ENCODE data around the gene HMX1.

The HMX1 gene

DNA sequence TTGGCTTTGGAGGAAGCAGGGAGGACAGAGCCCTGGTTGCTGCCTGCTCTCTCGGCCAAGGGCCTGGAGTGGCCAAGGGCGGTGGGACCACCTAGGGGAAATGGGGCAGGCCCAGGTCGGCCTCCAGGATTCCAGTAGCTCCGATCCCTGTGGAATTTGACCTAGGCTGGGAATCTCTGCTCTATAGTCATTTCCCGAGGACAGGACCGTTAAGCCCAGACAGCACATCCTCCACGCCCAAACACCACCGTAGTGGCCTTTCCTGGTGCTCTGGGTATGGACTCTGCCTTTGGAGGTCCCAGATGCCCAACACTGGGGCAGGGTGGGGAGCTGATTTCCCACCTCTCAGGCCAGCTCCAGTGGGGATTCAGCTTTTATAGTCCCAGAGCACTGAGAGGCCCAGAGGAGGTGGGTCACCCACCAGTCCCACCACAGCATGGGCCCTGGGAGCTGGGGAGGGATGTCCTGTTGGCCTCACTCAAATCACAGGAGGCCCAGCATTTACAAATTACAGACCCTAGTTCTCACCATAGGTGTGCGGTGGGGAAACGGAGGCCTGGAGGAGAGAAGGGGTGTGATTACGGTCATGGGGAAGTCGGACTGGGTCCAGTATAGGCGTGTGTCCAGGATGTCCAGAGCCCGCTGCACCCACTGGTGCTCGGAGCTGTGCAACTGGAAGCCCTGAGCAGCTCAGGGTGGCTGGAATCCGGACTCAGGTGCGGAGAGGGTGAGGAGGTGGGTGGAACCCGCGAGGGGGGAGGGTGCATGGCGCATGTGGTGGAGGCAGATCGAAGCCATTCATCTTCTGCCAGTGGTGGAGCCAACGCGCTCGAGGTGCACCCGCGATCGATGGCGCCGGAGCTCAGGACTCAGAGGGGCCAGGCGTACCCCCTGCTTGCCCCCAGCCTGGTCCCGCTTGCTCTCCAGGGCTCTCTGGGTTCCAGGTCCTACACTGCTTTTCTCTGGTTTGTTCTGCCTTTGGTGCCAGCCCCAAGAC is 7.7 kb downstream of the HMX1 start:
- no peak for TF ChIP-seq GATA2 (IDR thresholded peaks at IDR 0.05; ENCODE audit: low read depth, low read length)
- no peak for TF ChIP-seq GATA3 (IDR thresholded peaks at IDR 0.05; ENCODE audit: low read depth, low read length)

DNA sequence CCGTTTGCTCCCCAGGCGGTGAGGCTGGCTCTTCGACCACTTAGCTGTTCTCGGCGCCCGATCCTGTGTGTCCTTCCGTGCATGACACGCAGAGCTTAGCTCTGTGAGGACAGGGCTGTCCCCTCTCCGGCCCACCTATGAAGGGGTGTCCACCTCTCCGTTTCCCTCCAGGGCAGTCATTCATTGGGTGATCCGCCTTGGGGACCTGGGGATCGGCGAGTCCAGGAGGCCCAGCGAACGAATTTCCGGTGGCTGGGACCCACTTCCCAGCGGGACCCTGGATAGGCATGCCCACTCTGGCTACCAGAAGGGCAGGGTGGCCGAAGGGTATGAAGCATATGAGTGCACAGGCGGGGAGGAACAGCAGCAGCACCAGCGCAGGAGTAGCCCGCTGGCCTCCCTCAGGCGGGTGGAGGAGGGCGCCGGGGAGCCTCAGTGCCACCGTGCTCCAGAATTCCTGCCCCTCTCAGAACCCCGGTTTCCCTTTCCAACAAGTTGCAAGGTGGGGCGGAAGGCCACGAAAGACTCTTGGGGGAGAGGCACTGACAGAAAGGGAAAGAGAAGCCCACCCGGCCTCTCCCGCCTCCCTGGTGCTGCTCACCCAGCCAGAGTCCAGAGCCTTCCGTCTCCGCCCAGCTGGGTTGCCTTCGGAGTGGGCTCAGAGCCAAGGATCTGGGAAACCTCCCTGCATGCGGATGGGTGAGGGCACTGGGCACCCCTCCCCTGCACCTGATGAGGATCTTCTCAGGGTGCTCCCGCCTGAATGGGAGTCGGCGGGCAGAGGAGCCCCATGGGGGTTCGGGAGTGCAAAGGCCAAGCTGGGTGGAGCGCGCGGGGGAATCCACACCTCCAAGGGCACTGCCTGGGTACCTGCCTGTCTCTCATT is 8.6 kb downstream of the HMX1 start:
- TF ChIP-seq GATA2 (IDR thresholded peaks at IDR 0.05; ENCODE audit: low read depth, low read length) (no peak), GATA3 (IDR thresholded peaks at IDR 0.05; ENCODE audit: low read depth, low read length) (no peak)

DNA sequence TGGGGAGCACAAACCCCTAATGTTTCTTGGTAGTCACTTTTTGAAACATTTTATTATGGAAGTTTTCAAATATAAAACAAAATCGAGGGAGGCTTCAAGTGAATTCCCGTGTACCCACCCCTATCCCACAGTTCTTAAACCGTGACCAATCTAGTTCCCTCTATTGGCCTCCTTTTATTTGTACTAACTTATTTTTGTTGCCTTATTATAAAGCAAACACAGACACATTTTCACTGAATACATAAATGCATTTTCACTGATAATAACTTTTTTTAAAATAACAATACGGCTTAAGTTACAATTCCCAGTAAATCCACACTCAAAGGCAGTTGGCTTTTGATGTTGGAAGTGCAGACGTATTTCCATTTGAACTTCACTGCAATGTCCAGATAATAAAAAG is 9.3 kb downstream of the HMX1 start:
- no peak for TF ChIP-seq GATA3 (IDR thresholded peaks at IDR 0.05; ENCODE audit: low read depth, low read length)
- TF ChIP-seq GATA2 (IDR thresholded peaks at IDR 0.05; ENCODE audit: low read depth, low read length): no peak

DNA sequence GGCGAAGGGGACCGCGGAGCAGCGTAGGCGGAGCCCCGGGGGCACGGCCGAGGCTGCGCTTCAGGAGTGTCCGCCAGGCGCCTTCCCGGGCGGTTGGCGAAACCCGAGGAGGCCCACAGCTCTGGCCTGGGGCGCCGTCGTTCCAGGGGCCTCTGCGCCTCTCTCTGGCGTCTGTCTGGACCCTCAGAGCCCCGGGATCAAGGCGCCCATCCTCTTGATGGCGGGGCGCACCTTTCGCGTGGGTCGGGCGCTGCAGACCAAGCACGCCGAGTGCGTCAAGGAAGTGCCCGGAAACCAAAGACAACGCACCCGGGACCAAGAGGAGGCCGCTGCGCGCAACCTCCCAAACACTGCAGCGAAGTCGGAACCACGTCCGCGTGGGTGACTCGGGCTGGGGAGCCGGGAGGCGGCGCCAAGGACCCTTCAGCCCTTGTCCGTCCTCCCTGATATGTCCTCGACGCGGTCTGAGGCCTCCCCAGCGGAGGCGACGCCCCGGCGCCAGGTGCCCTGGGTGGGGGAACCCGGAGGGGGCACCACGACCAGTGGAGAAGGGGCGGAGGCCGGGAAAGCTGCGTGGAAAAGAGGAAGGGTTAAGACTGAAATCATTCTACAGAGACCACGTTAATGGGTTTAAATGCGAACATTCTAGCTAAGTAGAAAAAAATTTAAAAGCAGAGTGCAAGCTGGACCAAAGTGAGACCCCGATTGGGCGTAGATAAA is 9.9 kb downstream of the HMX1 start:
- no peak for TF ChIP-seq GATA3 (IDR thresholded peaks at IDR 0.05; ENCODE audit: low read depth, low read length)
- TF ChIP-seq GATA2 (IDR thresholded peaks at IDR 0.05; ENCODE audit: low read depth, low read length): no peak

DNA sequence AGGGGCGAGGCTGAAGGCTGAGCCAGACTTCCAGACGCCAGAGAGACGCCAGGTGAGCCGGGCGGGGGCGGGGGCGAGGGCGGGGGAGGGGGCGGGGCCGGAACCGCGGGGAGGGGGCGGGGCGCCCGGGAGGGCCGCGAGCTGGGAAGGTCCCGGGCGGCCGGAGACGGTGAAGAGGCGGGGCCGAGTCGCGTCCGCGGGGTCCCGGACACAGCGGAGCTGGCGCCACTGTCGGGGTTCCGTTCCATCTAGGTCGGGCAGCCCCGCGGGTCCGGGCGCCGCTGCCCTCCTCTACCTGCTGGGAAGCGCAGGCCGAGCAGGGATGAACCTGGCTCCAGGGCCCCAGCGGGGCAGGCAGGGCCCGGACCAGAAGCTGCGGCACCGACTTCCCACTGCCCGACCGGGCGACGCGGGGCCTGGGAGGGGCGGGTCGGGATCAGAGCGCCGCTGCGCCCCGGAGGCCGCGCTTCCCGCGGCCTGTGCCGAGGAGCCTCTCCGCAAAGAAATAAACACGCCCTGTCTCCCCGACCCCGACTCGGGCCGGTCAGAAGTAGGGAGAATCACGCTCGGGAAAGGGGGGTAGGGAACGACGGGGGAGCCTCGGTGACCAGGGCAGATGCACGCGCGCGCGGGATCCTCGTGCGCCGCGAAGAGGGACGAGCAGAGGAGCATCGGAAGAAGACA is 10.6 kb downstream of the HMX1 start:
- TF ChIP-seq GATA3 (IDR thresholded peaks at IDR 0.05; ENCODE audit: low read depth, low read length) (no peak), GATA2 (IDR thresholded peaks at IDR 0.05; ENCODE audit: low read depth, low read length) (no peak)

DNA sequence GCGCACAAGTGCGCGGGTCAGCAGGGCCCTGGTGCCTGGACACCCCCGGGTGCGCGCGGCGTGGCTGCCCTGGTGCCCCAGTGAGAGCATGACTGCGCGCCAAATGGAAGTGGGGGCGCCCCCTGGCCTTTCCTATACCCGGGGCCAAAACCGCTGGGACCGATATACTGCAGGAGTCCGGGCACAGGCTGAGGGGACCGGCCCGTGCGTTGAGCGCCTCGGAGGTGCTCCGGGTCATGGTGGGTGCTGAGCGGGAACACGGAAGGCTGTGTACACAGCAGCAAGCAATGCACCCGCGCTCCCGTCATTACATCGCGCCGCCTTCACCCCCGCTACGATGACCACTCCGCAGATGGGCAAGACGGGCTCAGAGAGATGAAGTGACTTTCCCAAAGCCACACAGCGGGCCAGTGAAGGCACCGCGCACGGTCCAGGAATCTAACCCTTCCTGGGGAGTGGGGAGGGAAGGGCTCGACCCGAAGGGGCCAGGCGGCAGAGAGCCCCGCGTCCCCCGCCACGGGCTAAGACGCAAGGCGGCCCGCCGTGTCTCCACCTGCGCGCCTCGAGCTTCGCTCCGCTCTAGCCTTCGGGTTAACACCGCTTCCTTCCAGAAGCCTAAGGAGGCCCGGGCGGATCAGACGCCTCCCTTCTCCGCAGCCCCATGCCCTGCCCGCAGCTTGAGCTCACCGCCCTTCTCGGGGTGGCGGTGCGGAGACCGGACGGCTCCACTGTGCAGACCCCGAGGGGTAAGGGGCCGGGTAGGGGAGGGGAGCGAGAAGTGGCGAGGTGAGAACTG is 11.3 kb downstream of the HMX1 start:
- no peak for TF ChIP-seq GATA3 (IDR thresholded peaks at IDR 0.05; ENCODE audit: low read depth, low read length)
- TF ChIP-seq GATA2 (IDR thresholded peaks at IDR 0.05; ENCODE audit: low read depth, low read length): no peak

DNA sequence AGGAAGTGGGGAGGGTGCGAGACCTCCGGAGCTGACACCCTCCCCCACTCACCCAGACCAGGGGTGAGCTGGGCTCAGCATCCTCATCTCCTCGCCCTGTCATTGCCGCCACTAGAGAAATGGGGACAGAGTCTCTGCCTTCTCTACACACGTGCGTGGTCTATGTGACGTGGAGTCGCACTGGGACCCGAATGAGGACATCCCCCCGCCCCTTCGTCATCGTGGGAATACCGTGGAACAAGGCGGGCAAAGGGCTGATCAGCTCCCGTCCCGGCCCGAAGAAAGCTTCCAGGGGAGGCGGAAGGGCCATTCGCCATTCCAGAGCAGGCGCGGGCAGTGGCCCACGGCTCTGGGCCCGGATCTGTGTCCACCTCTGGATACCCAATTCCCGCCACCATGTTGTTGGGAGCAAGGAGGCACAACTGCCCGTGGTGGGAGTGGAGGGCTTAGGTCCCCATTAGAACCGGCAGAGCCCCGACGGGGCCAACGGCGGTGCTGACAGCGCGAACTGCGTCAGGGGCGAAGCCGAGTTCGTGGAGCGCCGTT is 12.0 kb downstream of the HMX1 start:
- TF ChIP-seq GATA3 (IDR thresholded peaks at IDR 0.05; ENCODE audit: low read depth, low read length) (no peak), GATA2 (IDR thresholded peaks at IDR 0.05; ENCODE audit: low read depth, low read length) (no peak)

DNA sequence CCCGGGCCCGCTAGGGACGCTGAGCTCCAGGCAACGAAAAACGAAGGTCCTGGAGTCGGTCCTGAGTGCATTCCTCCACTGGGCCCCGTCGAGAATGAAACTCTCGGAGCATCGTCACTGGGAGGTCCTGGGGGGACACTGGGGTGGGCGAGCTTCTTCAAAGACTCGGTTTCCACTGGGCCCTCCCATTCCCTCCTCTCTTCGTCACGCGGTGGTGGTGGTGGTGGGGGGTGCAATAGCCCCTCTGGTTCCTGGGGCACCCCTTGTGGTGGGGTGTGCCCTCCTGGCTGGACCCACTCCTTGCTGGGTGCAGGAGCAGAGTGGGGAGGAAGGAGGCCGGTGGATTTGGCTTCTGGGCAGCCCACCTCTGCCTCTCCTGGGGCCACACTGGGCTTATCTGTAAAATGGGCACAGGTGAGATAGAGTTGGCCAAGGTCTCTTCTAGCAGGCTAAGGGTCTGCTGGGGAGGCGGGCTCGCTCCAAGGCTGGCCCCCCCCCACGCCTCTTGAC is 12.9 kb downstream of the HMX1 start:
- TF ChIP-seq GATA3 (IDR thresholded peaks at IDR 0.05; ENCODE audit: low read depth, low read length): no peak
- TF ChIP-seq GATA2 (IDR thresholded peaks at IDR 0.05; ENCODE audit: low read depth, low read length): no peak

DNA sequence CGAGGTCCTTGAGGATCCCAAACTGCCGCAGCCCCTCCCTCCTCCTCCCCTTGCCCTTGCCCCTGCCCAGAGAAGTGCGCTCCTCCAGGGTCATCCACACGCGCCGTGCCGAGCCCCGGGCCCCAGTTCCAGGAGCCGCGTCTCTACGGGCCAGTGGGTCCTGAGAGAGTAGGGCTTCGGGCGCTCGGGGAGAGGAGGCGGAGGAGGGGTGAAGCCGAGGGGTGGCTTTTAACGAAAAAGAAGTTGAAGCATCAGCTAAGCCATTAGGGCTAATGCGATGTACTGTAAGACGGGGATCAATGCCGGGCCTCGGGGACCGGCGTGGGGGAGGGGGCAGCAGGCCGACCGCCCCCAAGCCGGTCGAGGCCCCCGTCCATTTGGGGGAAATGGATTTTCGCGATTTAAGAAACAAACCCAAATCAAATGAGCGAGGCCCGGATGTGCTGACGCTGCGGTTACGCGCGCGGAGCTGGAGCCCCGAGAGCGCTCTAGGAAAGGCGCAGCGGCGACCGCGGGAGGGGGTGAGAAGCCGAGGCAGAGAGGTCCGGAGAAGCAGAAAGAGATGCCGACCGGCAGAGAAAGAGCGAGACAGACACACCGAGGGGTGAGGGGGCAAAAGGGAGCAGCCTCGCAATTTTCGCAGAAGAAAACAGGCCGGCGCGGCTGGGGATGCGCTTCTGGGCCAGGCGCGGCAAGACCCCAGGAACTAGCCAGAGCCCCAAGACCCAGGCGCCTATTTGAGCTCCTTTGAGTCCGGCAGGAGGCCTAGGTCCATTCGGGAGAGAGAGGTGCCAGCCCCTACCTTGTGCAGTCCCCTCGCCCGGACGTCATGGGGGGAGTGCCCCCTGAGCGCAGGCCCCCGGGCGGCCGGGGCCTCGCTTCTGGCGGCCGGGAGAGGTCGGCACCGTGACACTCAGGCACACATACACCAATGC is 13.6 kb downstream of the HMX1 start:
- no peak for TF ChIP-seq GATA3 (IDR thresholded peaks at IDR 0.05; ENCODE audit: low read depth, low read length)
- TF ChIP-seq GATA2 (IDR thresholded peaks at IDR 0.05; ENCODE audit: low read depth, low read length): no peak

DNA sequence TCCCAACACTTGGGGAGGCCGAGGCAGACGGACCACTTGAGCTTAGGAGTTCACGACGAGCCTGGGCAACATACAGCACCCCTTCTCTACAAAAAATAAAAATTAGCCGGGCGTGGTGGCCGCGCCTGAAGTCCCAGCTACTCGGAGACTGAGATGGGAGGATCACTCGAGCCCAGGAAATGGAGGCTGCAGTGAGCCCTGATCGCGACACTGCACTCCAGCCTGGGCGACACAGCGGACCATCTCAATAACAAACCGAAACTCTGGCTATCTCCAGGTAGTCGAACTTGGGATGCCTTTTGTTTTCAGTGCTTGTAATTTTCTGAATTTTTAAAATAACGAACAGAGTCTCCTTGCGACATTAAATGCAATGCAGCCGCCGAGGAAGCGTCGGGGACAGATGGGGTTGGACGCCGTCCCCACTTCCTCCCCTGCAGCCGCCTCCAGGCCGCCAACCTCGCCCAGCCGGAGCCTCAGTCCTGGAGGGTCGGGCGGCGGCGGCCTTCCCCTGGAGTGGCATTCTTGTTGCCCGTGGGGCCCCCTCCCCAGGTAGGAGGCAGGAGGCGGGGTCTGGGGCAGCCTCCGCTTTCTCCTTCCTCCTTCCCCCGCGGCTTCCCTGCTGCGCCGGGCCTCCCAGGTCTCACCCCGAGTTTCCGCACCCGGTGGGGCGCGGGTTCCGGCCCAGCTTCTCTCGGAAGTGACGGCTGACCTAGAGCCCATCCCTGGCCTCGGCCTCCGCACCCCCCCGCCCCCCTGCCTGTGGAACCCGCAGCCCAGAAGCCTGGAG is 14.6 kb downstream of the HMX1 start:
- no peak for TF ChIP-seq GATA2 (IDR thresholded peaks at IDR 0.05; ENCODE audit: low read depth, low read length)
- TF ChIP-seq GATA3 (IDR thresholded peaks at IDR 0.05; ENCODE audit: low read depth, low read length): no peak

Data from SH-SY5Y (cell line).